ENCODE data around the gene SPTBN2.

SPTBN2 gene

DNA sequence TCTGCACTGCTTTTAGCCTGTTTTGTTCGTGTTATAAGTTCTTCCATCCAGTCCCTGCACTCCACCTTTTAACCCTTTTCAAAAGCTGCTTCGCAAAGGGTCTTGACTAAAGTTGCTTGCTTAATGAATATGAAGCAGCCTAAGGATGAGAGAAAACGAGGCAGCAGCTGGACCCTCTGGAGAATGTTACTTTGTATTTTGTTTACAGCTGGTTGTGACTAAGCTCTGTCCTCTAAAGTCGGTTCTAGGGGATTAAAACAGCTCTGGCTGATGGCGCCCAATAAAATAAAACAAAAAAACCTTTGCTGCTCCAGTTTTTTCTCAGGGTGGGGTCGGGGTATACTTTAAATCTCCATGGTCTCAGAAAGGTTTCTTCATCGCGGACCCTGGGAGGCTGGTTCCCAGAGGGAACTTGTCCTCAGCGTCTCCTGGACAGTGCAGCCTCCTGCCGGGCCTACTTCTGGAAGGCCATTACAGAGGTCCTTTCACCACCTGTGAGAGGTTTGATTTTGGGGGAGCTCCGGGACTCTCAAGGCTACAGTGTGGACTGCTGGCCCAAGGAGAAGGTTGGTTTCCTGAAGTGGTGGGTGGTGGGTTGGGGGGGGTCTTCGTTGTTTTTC, 91.3 kb downstream of the SPTBN2 start:
- DNase-seq, result no peak

- DNase-seq, result no peak
Measured at GRCh38 chr11:66636411-66636810, 92.6 kb downstream of the SPTBN2 start.
